ENCODE data around the gene HHIPL1. TPM values are rescaled to one million over a fixed set of nuclear protein-coding genes. Genes with fewer than 3 reads are reported as not detected.

Gene HHIPL1
- total RNA-seq, 3 donors from 2014 or later = 1.3 to 4.6 (median 2.3) TPM

DNA sequence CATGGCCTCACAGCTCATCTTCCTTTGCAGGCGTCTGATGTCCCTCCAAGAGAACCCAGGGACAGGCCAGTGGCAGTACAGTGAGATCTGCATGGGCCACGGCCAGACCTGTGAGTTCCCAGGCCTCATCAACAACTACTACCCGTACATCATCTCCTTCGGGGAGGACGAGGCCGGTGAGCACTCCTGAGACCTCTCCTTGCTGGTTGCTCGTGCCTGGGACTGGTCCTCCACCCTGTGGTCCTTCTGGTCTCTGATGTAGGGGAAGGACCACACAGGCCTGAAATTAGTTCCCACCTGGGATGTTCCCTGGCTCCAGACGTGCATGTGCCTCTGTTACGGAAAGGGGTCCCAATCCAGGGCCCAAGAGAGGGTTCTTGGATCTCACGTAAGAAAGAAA is 17.9 kb downstream of the HHIPL1 start:
- no peak overlapping the region for H3K27ac ChIP-seq
- no peaks in the 10 kb centered on the region for H3K9me3 ChIP-seq
- no peak overlapping the region for H3K4me3 ChIP-seq
- DNase-seq (ENCODE audit: low spot score in 2 of 2) = no peak
- intact Hi-C loops (cut with DNase I; ENCODE audit: low total_unique reads) = no loop called here
- H3K27me3 ChIP-seq = peaks cover 0 to 7% of the 10 kb centered on the region in 2 donors
- H3K36me3 ChIP-seq = no peaks in the 10 kb centered on the region
- TF ChIP-seq POLR2AphosphoS5 (IDR thresholded peaks at IDR 0.05) (no peak), POLR2A (IDR thresholded peaks at IDR 0.05) (no peak)
- TF ChIP-seq, protein P1, sequence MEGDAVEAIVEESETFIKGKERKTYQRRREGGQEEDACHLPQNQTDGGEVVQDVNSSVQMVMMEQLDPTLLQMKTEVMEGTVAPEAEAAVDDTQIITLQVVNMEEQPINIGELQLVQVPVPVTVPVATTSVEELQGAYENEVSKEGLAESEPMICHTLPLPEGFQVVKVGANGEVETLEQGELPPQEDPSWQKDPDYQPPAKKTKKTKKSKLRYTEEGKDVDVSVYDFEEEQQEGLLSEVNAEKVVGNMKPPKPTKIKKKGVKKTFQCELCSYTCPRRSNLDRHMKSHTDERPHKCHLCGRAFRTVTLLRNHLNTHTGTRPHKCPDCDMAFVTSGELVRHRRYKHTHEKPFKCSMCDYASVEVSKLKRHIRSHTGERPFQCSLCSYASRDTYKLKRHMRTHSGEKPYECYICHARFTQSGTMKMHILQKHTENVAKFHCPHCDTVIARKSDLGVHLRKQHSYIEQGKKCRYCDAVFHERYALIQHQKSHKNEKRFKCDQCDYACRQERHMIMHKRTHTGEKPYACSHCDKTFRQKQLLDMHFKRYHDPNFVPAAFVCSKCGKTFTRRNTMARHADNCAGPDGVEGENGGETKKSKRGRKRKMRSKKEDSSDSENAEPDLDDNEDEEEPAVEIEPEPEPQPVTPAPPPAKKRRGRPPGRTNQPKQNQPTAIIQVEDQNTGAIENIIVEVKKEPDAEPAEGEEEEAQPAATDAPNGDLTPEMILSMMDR (IDR thresholded peaks at IDR 0.05) = no peak
- H3K4me1 ChIP-seq = no peaks in the 10 kb centered on the region

DNA sequence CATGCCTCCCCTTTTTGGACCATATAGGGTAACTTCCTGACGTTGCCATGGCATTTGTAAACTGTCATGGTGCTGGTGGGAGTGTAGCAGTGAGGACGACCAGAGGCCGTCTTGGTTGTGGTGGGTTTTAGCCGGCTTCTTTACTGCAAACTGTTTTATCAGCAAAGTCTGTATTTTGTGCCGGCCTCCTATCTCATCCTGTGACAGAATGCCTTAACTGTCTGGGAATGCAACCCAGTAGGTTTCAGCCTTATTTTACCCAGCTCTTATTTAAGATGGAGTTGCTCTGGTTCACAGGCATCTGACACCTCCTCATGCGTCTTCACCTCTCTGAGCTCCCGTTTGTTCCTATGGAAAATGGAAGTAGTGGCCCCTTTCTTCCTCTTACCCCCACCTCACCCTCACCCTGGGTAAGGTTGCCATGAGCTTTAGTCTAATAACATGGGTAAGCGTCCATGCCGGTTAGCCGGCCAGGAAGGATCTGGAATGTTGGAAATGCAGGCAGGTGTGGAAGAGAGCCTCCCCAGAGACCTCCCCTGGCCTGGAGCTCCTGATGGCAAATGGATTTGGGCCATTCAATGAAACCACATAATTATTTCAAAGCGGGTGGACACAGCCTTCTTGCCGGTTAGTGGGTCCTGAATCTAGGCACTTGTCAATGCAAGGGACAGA is 18.6 kb downstream of the HHIPL1 start:
- Histone ChIP-seq H3K9me3 (no peaks in the 10 kb centered on the region), H3K27ac (no peak overlapping the region), H3K36me3 (no peaks in the 10 kb centered on the region), H3K27me3 (peaks cover 0 to 7% of the 10 kb centered on the region in 2 donors), H3K4me3 (no peak overlapping the region), H3K4me1 (no peaks in the 10 kb centered on the region)
- intact Hi-C loops (cut with DNase I; ENCODE audit: low total_unique reads) = no loop called here
- no peak for DNase-seq (ENCODE audit: low spot score in 2 of 2)
- TF ChIP-seq, protein P1 (IDR thresholded peaks at IDR 0.05) = no peak
- TF ChIP-seq POLR2A (IDR thresholded peaks at IDR 0.05) (no peak), POLR2AphosphoS5 (IDR thresholded peaks at IDR 0.05) (no peak)

DNA sequence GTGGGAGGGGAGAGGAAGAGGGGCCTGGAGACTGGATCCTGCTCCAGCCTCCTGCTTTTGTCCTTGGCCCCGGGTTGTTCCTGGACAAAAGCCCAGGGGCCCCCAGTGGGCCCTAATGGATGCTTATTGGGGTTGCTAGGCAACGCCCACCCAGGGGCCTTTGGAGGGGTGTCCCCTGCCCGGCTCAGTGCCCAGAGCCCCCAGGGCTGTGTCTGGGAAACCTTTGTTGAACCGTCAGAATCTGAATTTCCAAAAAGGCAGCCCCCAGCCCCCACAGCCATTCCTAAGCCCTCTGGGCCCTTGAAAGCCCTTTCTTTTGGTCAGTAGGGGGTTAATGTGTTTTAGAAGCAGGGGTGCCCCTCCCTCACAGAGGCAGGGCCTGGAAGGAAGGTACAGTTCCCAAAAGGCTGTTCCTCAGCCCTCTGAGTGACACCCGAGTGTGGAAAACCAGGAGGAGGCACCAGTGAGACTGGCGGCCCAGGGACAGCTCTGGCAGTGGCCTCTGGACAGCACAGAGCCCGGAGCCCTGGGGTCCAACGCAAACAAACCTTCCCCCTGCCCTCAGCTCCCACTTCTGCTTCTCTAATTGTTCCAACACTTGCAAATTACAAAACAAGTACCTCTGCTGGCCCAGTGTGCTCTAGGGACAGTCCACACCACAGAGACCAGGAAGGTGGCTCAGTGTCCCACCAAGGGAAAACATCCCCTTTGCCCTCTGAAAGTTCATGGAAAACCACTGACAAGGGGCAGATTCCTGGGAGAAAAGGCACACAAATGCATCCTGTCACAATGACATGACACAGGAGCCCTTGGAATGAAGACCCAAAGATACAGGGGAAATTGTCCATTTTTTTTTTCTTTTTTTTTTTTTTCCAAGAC is 19.4 kb downstream of the HHIPL1 start:
- H3K36me3 ChIP-seq = no peaks in the 10 kb centered on the region
- TF ChIP-seq POLR2AphosphoS5 (IDR thresholded peaks at IDR 0.05) (no peak), POLR2A (IDR thresholded peaks at IDR 0.05) (no peak)
- TF ChIP-seq, protein P1 (IDR thresholded peaks at IDR 0.05) = no peak
- DNase-seq (ENCODE audit: low spot score in 2 of 2) = no peak
- no peak overlapping the region for H3K4me3 ChIP-seq
- peaks cover 0 to 4% of the 10 kb centered on the region in 2 donors for H3K27me3 ChIP-seq
- no peaks in the 10 kb centered on the region for H3K4me1 ChIP-seq
- no peak overlapping the region for H3K27ac ChIP-seq
- intact Hi-C loops (cut with DNase I; ENCODE audit: low total_unique reads) = no loop called here
- H3K9me3 ChIP-seq = no peaks in the 10 kb centered on the region

DNA sequence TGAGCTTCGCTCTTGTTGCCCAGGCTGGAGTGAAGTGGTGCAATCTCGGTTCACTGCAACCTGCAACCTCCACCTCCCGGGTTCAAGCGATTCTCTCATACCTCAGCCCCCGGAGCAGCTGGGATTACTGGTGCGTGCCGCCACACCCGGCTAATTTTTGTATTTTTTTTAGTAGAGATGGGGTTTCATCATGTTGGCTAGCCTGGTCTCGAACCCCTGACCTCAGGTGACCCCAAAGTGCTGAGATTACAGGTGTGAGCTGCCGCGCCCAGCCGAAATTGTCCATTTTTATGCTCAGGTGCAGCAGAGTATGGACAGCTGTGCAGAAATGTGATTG is 20.0 kb downstream of the HHIPL1 start:
- TF ChIP-seq POLR2AphosphoS5 (IDR thresholded peaks at IDR 0.05) = no peak
- TF ChIP-seq, protein P1 (IDR thresholded peaks at IDR 0.05) = no peak
- TF ChIP-seq POLR2A (IDR thresholded peaks at IDR 0.05) = no peak
- intact Hi-C loops (cut with DNase I; ENCODE audit: low total_unique reads) = no loop called here
- H3K36me3 ChIP-seq = no peaks in the 10 kb centered on the region

DNA sequence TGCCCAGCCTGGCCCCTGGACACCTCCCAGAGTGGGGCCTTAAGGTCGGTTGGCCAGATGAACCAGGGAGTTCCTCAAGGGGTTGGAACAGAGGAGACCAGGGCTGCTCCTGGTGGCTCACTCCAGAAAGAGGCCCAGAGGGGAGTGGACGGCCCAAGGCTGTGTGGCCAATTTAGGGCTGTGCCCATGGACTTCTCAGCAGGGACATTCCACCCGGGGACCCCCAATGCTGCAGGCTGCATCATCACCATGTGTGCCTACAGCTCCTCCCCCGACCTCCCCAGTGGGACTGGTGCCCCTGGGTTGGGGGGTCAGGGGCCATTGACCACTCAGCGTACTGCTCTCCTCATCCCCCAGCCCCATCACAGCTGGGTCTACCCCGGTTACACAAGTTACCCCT is 21.6 kb downstream of the HHIPL1 start:
- H3K27me3 ChIP-seq = no peaks in the 10 kb centered on the region
- intact Hi-C loops (cut with DNase I; ENCODE audit: low total_unique reads) = no loop called here
- TF ChIP-seq POLR2A (IDR thresholded peaks at IDR 0.05) = no peak
- TF ChIP-seq, protein P1 (IDR thresholded peaks at IDR 0.05) = no peak
- no peak for TF ChIP-seq POLR2AphosphoS5 (IDR thresholded peaks at IDR 0.05)
- H3K4me3 ChIP-seq = no peak overlapping the region
- DNase-seq (ENCODE audit: low spot score in 2 of 2) = no peak
- no peaks in the 10 kb centered on the region for H3K9me3 ChIP-seq
- peaks cover 0 to under 1% of the 10 kb centered on the region in 2 donors for H3K4me1 ChIP-seq
- no peak overlapping the region for H3K27ac ChIP-seq
- H3K36me3 ChIP-seq = no peaks in the 10 kb centered on the region

More for the DNA sequence above, 20.0 kb downstream of the HHIPL1 start:
- Histone ChIP-seq H3K4me3 (no peak overlapping the region), H3K4me1 (no peaks in the 10 kb centered on the region), H3K27me3 (peaks cover 0 to 4% of the 10 kb centered on the region in 2 donors), H3K9me3 (no peaks in the 10 kb centered on the region), H3K27ac (no peak overlapping the region)
- no peak for DNase-seq (ENCODE audit: low spot score in 2 of 2)

Measured in breast epithelium (tissue), 4 donors.